Loucy (cell line): ENCODE results near the gene RPRML.

Experiments used
- H2AFZ ChIP-seq: fragments of 200-600 bp; sonication (generic); 2 replicates; pipeline ENCODE4 v1.6.0; 2016; ENCODE audit warnings: antibody characterized with exemption, mild to moderate bottlenecking, low read length, moderate library complexity
- H3F3A ChIP-seq: fragments of 200-600 bp; 2 replicates; pipeline ENCODE4 v1.6.0; 2016; ENCODE audit warnings: antibody characterized with exemption, low read depth, mild to moderate bottlenecking
- H3K27me3 ChIP-seq: fragments of 200-600 bp; sonication (generic); 2 replicates; pipeline ENCODE4 v1.6.1; 2014; ENCODE audit warnings: low read length, mild to moderate bottlenecking; ENCODE audit not compliant: insufficient read depth, poor library complexity, severe bottlenecking
- H3K36me3 ChIP-seq: fragments of 200-600 bp; sonication (generic); 2 replicates; pipeline ENCODE4 v1.6.1; 2016; ENCODE audit warnings: low read length; ENCODE audit not compliant: insufficient read depth
- H3K4me1 ChIP-seq: fragments of 200-600 bp; sonication (generic); 2 replicates; pipeline ENCODE4 v1.5.1; 2014; ENCODE audit warnings: low read length, mild to moderate bottlenecking; ENCODE audit not compliant: insufficient read depth, poor library complexity, severe bottlenecking
- H3K4me2 ChIP-seq: fragments of 200-600 bp; sonication (generic); 2 replicates; pipeline ENCODE4 v1.6.0; 2014; ENCODE audit warnings: antibody characterized with exemption, low read length, low read depth, mild to moderate bottlenecking; ENCODE audit not compliant: poor library complexity, severe bottlenecking
- H3K4me3 ChIP-seq: fragments of 200-600 bp; sonication (generic); 2 replicates; pipeline ENCODE4 v1.5.1; 2014; ENCODE audit warnings: low read length, mild to moderate bottlenecking, mixed read lengths; ENCODE audit not compliant: poor library complexity, severe bottlenecking
- H3K79me2 ChIP-seq: fragments of 200-600 bp; sonication (generic); 2 replicates; pipeline ENCODE4 v1.6.1; 2014; ENCODE audit warnings: low read length; ENCODE audit not compliant: insufficient read depth
- H3K9ac ChIP-seq: fragments of 200-600 bp; sonication (generic); 2 replicates; pipeline ENCODE4 v1.6.0; 2014; ENCODE audit warnings: mild to moderate bottlenecking, low read depth, low read length, moderate library complexity; ENCODE audit not compliant: poor library complexity, severe bottlenecking
- H3K9me2 ChIP-seq: fragments of 200-600 bp; sonication (generic); replicated peaks from 2 replicates; pipeline ENCODE4 v1.6.1; 2016; ENCODE audit warnings: low read depth, low read length, mixed read lengths
- H3K9me3 ChIP-seq: fragments of 200-600 bp; sonication (generic); 2 replicates; pipeline ENCODE4 v1.6.1; 2014; ENCODE audit warnings: mild to moderate bottlenecking, antibody characterized with exemption, low read length, low read depth; ENCODE audit not compliant: insufficient read depth
- H4K20me1 ChIP-seq: fragments of 200-600 bp; sonication (generic); 2 replicates; pipeline ENCODE4 v1.6.0; 2014; ENCODE audit warnings: antibody characterized with exemption, low read length, mild to moderate bottlenecking; ENCODE audit not compliant: insufficient read depth, poor library complexity, severe bottlenecking
- EZH2phosphoT487 ChIP-seq: fragments of 200-600 bp; IDR thresholded peaks from 2 replicates; pipeline ENCODE4 v1.6.1; 2018; ENCODE audit warnings: antibody characterized with exemption, mild to moderate bottlenecking, moderate library complexity, borderline replicate concordance
- TF ChIP-seq, protein P1 (sequence below): fragments of 200-600 bp; sonication (generic); conservative IDR thresholded peaks from 2 replicates; pipeline ENCODE4 v1.5.1; 2014; ENCODE audit warnings: mild to moderate bottlenecking, antibody characterized with exemption, low read length

RPRML gene

GRCh38 chr17:46950342-46950996 lies 28.6 kb downstream of the RPRML start:
- H2AFZ ChIP-seq = no peak overlapping the region
- H3K4me2 ChIP-seq = no peak overlapping the region
- no peaks in the 10 kb centered on the region for H3K27me3 ChIP-seq
- H3K79me2 ChIP-seq = no peaks in the 10 kb centered on the region
- no peaks in the 10 kb centered on the region for H3K9me3 ChIP-seq
- H3K9ac ChIP-seq = no peak overlapping the region
- H3F3A ChIP-seq = no peaks in the 10 kb centered on the region
- TF ChIP-seq, protein P1, sequence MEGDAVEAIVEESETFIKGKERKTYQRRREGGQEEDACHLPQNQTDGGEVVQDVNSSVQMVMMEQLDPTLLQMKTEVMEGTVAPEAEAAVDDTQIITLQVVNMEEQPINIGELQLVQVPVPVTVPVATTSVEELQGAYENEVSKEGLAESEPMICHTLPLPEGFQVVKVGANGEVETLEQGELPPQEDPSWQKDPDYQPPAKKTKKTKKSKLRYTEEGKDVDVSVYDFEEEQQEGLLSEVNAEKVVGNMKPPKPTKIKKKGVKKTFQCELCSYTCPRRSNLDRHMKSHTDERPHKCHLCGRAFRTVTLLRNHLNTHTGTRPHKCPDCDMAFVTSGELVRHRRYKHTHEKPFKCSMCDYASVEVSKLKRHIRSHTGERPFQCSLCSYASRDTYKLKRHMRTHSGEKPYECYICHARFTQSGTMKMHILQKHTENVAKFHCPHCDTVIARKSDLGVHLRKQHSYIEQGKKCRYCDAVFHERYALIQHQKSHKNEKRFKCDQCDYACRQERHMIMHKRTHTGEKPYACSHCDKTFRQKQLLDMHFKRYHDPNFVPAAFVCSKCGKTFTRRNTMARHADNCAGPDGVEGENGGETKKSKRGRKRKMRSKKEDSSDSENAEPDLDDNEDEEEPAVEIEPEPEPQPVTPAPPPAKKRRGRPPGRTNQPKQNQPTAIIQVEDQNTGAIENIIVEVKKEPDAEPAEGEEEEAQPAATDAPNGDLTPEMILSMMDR = no peak
- H4K20me1 ChIP-seq = no peaks in the 10 kb centered on the region
- H3K36me3 ChIP-seq = no peaks in the 10 kb centered on the region
- H3K4me1 ChIP-seq = peaks cover 19% of the 10 kb centered on the region
- no peaks in the 10 kb centered on the region for H3K9me2 ChIP-seq
- H3K4me3 ChIP-seq = no peak overlapping the region

DNA sequence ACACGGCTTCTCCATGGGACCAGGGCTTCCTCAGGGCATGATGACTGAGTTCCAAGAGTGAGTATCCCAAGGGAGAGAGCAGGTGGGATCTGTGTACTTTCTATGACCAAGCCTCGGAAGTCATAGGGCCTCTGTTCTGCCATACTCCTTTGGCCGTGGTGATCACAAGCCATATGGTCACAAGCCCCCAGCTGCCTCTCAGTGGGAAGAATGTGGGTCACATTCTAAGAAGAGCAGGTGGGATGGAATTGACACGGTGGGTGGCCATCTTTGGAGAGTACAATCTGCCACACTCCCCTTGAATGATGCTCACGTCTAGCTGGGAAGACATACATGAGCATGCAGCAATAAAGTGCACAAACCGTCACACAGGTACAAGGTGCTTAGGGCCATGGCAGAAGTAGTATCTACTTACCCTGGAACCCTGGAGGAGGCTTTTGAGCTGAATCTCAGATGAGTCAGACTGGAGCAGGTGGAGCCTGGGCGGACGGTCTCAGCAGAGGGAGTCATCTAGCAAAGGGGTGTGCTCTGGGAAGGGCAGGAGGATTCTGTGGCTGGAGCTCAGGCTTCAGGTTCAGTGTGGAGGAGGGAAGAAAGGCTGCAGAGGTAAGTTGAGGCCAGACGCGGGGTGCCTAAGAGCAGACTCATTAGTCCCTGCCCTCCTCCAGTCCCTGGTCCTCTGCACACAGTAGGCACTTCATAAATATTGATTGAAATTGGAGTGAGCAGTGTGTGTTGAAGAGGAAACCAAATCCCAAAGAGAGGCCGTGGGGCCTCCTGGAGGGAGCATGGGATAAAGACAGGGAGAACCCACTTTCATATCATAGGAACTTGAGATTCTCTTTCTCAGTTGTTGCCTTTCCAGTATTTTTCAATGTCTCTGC lies 29.5 kb downstream of the RPRML start:
- no peak overlapping the region for H3K4me3 ChIP-seq
- no peak overlapping the region for H3K4me2 ChIP-seq
- H2AFZ ChIP-seq = no peak overlapping the region
- H3F3A ChIP-seq = no peaks in the 10 kb centered on the region
- no peaks in the 10 kb centered on the region for H3K36me3 ChIP-seq
- TF ChIP-seq, protein P1 = no peak
- TF ChIP-seq EZH2phosphoT487 = no peak
- H3K79me2 ChIP-seq = no peaks in the 10 kb centered on the region
- H3K9me3 ChIP-seq = no peaks in the 10 kb centered on the region
- no peaks in the 10 kb centered on the region for H3K27me3 ChIP-seq
- H3K4me1 ChIP-seq = peaks cover 19% of the 10 kb centered on the region
- H3K9ac ChIP-seq = no peak overlapping the region
- no peaks in the 10 kb centered on the region for H4K20me1 ChIP-seq
- H3K9me2 ChIP-seq = no peaks in the 10 kb centered on the region

GRCh38 chr17:46948544-46948943 lies 30.5 kb downstream of the RPRML start:
- no peaks in the 10 kb centered on the region for H3F3A ChIP-seq
- no peaks in the 10 kb centered on the region for H4K20me1 ChIP-seq
- no peaks in the 10 kb centered on the region for H3K27me3 ChIP-seq
- H3K9me2 ChIP-seq = no peaks in the 10 kb centered on the region
- no peaks in the 10 kb centered on the region for H3K9me3 ChIP-seq
- no peak for TF ChIP-seq EZH2phosphoT487
- TF ChIP-seq, protein P1 = no peak
- no peak overlapping the region for H3K9ac ChIP-seq
- H3K4me3 ChIP-seq = no peak overlapping the region
- no peak overlapping the region for H3K4me2 ChIP-seq
- H3K4me1 ChIP-seq = peaks cover 19% of the 10 kb centered on the region
- no peak overlapping the region for H2AFZ ChIP-seq
- H3K36me3 ChIP-seq = no peaks in the 10 kb centered on the region
- no peaks in the 10 kb centered on the region for H3K79me2 ChIP-seq
